ENCODE data around the gene THBS3. TPM values are rescaled to one million over a fixed set of nuclear protein-coding genes. Genes with fewer than 3 reads are reported as not detected.
A peak's percentile ranks its signal among the peaks of the same experiment; 100 is the strongest.

Gene THBS3
- total and polyA plus RNA-seq, 8 donors = 30.6 to 51.0 (median 42.8) TPM

DNA sequence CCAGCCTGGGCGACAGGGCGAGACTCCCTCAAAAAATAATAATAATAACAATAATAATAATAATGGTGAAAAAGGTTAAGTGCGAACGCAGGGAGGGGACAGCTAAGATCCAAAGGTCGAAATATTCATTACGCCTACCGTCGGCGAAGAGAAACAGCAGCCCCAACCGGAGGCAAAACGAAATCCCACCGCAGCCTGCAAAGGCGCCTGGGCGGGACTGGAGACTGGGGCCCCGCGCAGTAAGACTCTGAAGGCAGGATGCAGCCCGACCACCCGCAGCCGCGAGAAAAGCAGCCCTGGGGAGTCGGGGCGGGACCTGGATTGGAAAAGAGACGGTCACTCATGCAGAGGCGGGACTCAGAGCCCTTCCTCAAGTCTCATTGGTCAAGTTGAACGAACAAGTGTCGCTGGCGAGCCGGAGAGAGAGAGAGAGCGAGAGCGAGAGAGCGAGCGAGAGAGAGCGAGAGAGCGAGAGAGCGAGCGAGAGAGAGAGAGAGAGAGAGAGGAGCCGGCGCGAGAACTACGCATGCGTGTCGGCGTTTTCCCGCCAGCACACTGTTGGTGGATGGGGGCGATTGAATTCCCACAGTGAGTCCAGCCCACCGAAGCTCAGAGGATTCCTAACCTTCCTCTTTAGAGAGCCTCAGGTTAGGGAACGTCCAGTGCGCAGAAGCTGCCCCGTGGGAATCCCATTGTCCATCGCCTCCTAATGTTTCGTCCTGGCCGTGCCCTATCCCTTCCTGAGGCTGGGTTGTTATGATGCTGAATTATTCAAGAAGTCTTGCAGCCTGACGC is 36.9 kb upstream of the THBS3 start:
- ATAC-seq (peak; percentile 92), DNase-seq (peak; percentile 94 to 98 (median 98))
- TF ChIP-seq, protein P1, sequence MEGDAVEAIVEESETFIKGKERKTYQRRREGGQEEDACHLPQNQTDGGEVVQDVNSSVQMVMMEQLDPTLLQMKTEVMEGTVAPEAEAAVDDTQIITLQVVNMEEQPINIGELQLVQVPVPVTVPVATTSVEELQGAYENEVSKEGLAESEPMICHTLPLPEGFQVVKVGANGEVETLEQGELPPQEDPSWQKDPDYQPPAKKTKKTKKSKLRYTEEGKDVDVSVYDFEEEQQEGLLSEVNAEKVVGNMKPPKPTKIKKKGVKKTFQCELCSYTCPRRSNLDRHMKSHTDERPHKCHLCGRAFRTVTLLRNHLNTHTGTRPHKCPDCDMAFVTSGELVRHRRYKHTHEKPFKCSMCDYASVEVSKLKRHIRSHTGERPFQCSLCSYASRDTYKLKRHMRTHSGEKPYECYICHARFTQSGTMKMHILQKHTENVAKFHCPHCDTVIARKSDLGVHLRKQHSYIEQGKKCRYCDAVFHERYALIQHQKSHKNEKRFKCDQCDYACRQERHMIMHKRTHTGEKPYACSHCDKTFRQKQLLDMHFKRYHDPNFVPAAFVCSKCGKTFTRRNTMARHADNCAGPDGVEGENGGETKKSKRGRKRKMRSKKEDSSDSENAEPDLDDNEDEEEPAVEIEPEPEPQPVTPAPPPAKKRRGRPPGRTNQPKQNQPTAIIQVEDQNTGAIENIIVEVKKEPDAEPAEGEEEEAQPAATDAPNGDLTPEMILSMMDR (IDR thresholded peaks at IDR 0.05) = peak in 1 of 2 donors; percentile 12
- Histone ChIP-seq H3K27ac (peak overlapping the region; percentile 92 to 95), H3K27me3 (no peaks in the 10 kb centered on the region), H3K4me1 (peaks cover 0 to 51% of the 10 kb centered on the region in 2 donors), H3K9me3 (no peaks in the 10 kb centered on the region), H3K36me3 (peaks cover 0 to 23% of the 10 kb centered on the region in 2 donors), H3K4me3 (peak overlapping the region; percentile 53 to 56)
- intact Hi-C loops (cut with DNase I) = no loop called here

DNA sequence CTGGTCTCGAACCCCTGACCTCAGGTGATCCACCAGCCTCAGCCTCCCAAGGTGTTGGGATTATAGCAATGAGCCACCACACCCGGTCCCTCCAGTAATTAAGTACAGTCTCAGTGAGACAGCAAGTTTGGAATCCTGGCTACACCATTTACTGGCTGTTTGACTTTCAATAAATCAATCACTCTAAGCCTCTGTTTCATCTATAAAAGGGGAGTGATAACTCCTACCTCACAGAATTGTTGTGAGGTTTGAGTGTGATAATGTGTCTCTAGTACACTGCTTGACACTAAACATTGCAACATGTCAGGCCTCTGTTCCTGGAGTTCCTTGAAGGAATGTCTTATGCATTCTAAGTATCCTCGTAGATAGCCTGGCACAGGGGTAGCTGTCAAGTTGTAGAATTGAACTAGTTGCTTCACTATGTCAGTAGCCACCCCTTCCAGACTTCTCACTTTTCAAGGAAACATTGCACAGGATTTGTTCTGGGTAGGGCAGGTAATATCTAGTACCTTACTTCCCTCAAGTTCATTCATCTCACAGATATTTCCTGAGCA is 35.2 kb upstream of the THBS3 start:
- no peaks in the 10 kb centered on the region for H3K27me3 ChIP-seq
- peak overlapping the region; percentile 92 to 95 for H3K27ac ChIP-seq
- peaks cover 0 to 27% of the 10 kb centered on the region in 2 donors for H3K36me3 ChIP-seq
- peak overlapping the region in 1 of 2 donors; percentile 53 for H3K4me3 ChIP-seq
- no peaks in the 10 kb centered on the region for H3K9me3 ChIP-seq
- TF ChIP-seq, protein P1 (IDR thresholded peaks at IDR 0.05) = no peak
- peaks cover 0 to 59% of the 10 kb centered on the region in 2 donors for H3K4me1 ChIP-seq
- no peak for DNase-seq
- intact Hi-C loops (cut with DNase I) = no loop called here
- ATAC-seq = no peak

DNA sequence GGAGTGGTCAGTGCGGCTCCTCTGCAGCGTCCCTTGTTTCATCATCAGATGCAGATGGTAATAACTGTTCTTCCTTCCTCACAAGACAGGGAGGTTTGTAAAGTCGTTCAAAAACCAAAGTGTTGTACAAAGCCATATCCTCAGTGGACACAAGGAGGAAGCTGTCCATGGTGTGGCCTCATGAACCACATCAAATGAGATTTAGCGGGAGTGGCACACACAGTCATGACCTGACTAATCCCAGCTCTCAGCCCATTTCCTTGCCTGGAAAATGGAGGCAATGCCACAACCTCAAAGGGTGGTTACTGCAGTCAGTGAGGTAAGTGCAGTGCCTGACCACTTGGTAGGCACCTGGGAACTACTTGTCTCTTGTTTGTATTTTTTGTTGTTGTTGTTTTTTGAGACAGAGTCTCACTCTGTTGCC is 34.2 kb upstream of the THBS3 start:
- peak overlapping the region in 1 of 2 donors; percentile 92 for H3K27ac ChIP-seq
- H3K27me3 ChIP-seq = no peaks in the 10 kb centered on the region
- H3K9me3 ChIP-seq = no peaks in the 10 kb centered on the region
- H3K4me1 ChIP-seq = peaks cover 0 to 63% of the 10 kb centered on the region in 2 donors
- no peak overlapping the region for H3K4me3 ChIP-seq
- DNase-seq (no peak), ATAC-seq (no peak)
- TF ChIP-seq, protein P1 (IDR thresholded peaks at IDR 0.05) = peak in 1 of 2 donors; percentile 20
- intact Hi-C loops (cut with DNase I) = no loop called here
- peaks cover 0 to 27% of the 10 kb centered on the region in 2 donors for H3K36me3 ChIP-seq

DNA sequence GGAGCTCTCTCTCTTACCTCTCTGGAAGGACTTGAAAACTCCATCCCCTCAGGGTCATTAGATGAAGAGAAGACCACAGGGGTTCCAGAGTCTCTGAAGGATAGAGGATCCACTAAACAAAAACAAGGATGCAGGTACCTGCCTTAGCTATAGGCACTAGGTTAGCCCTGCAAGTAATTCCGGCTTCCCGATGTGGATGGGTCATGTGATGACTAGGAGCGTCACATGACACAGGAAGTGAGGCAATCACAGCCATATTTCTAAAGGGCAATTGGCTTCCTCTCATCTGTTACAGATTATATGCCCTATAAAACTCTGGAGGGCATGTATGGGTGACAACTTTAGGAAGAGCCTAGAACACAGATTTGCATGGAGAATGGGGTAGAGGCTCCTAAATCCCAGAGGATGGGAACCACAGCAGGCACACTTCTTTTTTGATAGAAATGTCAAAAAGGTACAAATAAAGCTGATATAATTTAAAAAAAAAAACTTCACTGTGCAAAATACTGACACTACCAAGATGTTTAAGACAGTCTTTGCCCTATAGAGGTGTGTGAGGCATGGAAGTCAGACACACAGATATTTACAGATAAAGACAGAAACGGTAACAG is 33.5 kb upstream of the THBS3 start:
- intact Hi-C loops (cut with DNase I) = no loop called here

More for the DNA sequence above, 33.5 kb upstream of the THBS3 start:
- Histone ChIP-seq H3K36me3 (peaks cover 0 to 33% of the 10 kb centered on the region in 2 donors), H3K9me3 (no peaks in the 10 kb centered on the region), H3K4me3 (peak overlapping the region; percentile 30 to 49), H3K27me3 (no peaks in the 10 kb centered on the region), H3K27ac (peak overlapping the region in 1 of 2 donors; percentile 92), H3K4me1 (peaks cover 0 to 70% of the 10 kb centered on the region in 2 donors)
- DNase-seq = peak in 3 of 4 donors; percentile 69 to 81 (median 76)
- ATAC-seq = peak; percentile 50
- TF ChIP-seq, protein P1 (IDR thresholded peaks at IDR 0.05) = no peak
